SK-N-SH (cell line): ENCODE measurements around the gene CNTROB. TPM values are rescaled to one million over a fixed set of nuclear protein-coding genes. Genes with fewer than 3 reads are reported as not detected.

Experiments used
- CTCF ChIA-PET: fragments of 300-600, 350-600 bp; formaldehyde crosslinking; extraction: SDS; loops from one replicate; lab custom pipeline; 2021; lab: Yijun Ruan, JAX
- POLR2A ChIA-PET: fragments of 350-600 bp; sonication (Branson Sonifier 250); formaldehyde crosslinking; extraction: SDS; loops from one replicate; lab custom pipeline; 2020; ENCODE audit warnings: antibody characterized with exemption, inconsistent platforms; lab: Yijun Ruan, JAX
- DNase-seq: peaks from one replicate; pipeline ENCODE4 v3.0.0; 2012
- H2AFZ ChIP-seq: fragments of 200-600 bp; sonication (generic); 2 replicates; pipeline ENCODE4 v1.8.1; 2016; ENCODE audit warnings: antibody characterized with exemption, mild to moderate bottlenecking, low read depth
- H3F3A ChIP-seq: fragments of 200-600 bp; sonication (generic); replicated peaks from 2 replicates; pipeline ENCODE3; 2016; ENCODE audit warnings: antibody characterized with exemption, mild to moderate bottlenecking; ENCODE audit not compliant: insufficient read depth
- H3K27ac ChIP-seq, 2 experiments: fragments of 200-500 bp in 1 of 2; fragments of 200-600 bp in 1 of 2; sonication (Bioruptor generic) in 1 of 2; sonication (generic), shearing (Covaris generic) in 1 of 2; 2 replicates each; pipeline versions ENCODE4 v1.5.1 to v1.6.1; 2014 to 2016; ENCODE audit warnings: low read depth in 2 of 2, inconsistent platforms in 1 of 2, low read length in 1 of 2, mild to moderate bottlenecking in 1 of 2, mixed read lengths in 1 of 2
- H3K27me3 ChIP-seq: fragments of 200-600 bp; sonication (generic), shearing (Covaris generic); 2 replicates; pipeline ENCODE4 v1.6.1; 2016; ENCODE audit warnings: mixed run types; ENCODE audit not compliant: insufficient read depth
- H3K36me3 ChIP-seq, 2 experiments: fragments of 200-500 bp in 1 of 2; fragments of 200-600 bp in 1 of 2; sonication (Bioruptor generic) in 1 of 2; sonication (generic) in 1 of 2; replicated peaks in 1 of 2; 2 replicates each; pipeline versions ENCODE3 to v1.5.1; 2014 to 2016; ENCODE audit warnings: low read length in 1 of 2, mild to moderate bottlenecking in 1 of 2; ENCODE audit not compliant: insufficient read depth in 2 of 2, control insufficient read depth in 1 of 2
- H3K4me1 ChIP-seq, 2 experiments: fragments of 200-500 bp in 1 of 2; fragments of 200-600 bp in 1 of 2; sonication (Bioruptor generic) in 1 of 2; sonication (generic), shearing (Covaris generic) in 1 of 2; 2 replicates each; pipeline versions ENCODE4 v1.5.1 to v1.6.1; 2014 to 2016; ENCODE audit warnings: low read depth in 1 of 2, low read length in 1 of 2, mixed run types in 1 of 2; ENCODE audit not compliant: insufficient read depth in 2 of 2, control insufficient read depth in 1 of 2
- H3K4me2 ChIP-seq: fragments of 200-600 bp; sonication (generic), shearing (Covaris generic); 2 replicates; pipeline ENCODE4 v1.6.1; 2017; ENCODE audit warnings: mixed run types
- H3K4me3 ChIP-seq, 2 experiments: fragments of 200-500 bp in 1 of 2; fragments of 200-600 bp in 1 of 2; sonication (Bioruptor generic) in 1 of 2; sonication (generic), shearing (Covaris generic) in 1 of 2; 2 replicates each; pipeline versions ENCODE4 v1.5.1 to v1.8.1; 2014 to 2016; ENCODE audit warnings: low read depth in 2 of 2, inconsistent platforms in 1 of 2, low read length in 1 of 2, mild to moderate bottlenecking in 1 of 2, mixed read lengths in 1 of 2, moderate library complexity in 1 of 2
- H3K79me2 ChIP-seq: fragments of 200-600 bp; sonication (generic); 2 replicates; pipeline ENCODE4 v1.8.1; 2017; ENCODE audit warnings: mild to moderate bottlenecking; ENCODE audit not compliant: insufficient read depth
- H3K9ac ChIP-seq: fragments of 200-600 bp; sonication (generic); 2 replicates; pipeline ENCODE4 v1.6.1; 2017; ENCODE audit warnings: mixed run types
- H3K9me2 ChIP-seq: fragments of 200-600 bp; sonication (generic); 2 replicates; pipeline ENCODE4 v1.6.1; 2017; ENCODE audit warnings: mixed run types
- H3K9me3 ChIP-seq: fragments of 200-600 bp; sonication (generic); 2 replicates; pipeline ENCODE4 v1.6.1; 2017; ENCODE audit warnings: mixed run types, mild to moderate bottlenecking, moderate library complexity
- H4K20me1 ChIP-seq: fragments of 200-600 bp; sonication (generic); 2 replicates; pipeline ENCODE4 v1.6.1; 2017; ENCODE audit warnings: mild to moderate bottlenecking, mixed run types; ENCODE audit not compliant: insufficient read depth
- CHD2 ChIP-seq: fragments of 150-350 bp; IDR thresholded peaks from 2 replicates; pipeline ENCODE4 v1.6.1; 2018; ENCODE audit warnings: low read length; ENCODE audit not compliant: partially characterized antibody
- EZH2phosphoT487 ChIP-seq: fragments of 200-600 bp; sonication (generic); IDR thresholded peaks from 2 replicates; pipeline ENCODE4 v1.6.1; 2017; ENCODE audit warnings: low read depth, mixed run types, mild to moderate bottlenecking, antibody characterized with exemption, moderate library complexity, borderline replicate concordance
- GABPA ChIP-seq: IDR thresholded peaks from 2 replicates; pipeline ENCODE4 v1.4.0; 2012; ENCODE audit warnings: low read depth, mild to moderate bottlenecking
- IRF3 ChIP-seq: fragments of 150-350 bp; IDR thresholded peaks from 2 replicates; pipeline ENCODE4 v1.6.1; 2016; ENCODE audit warnings: mild to moderate bottlenecking, low read depth, low read length
- JUND ChIP-seq: IDR thresholded peaks from 2 replicates; pipeline ENCODE4 v1.4.0; 2012
- MAX ChIP-seq: IDR thresholded peaks from 2 replicates; pipeline ENCODE4 v1.4.0; 2012; ENCODE audit warnings: low read depth
- MXI1 ChIP-seq: IDR thresholded peaks from 2 replicates; pipeline ENCODE4 v1.6.1; 2012; ENCODE audit warnings: mild to moderate bottlenecking, low read depth, low read length, improper control_type of control experiment
- NFIC ChIP-seq: IDR thresholded peaks from 2 replicates; pipeline ENCODE4 v1.4.0; 2012; ENCODE audit warnings: borderline replicate concordance
- PBX3 ChIP-seq: IDR thresholded peaks from 2 replicates; pipeline ENCODE4; 2012
- REST ChIP-seq: IDR thresholded peaks from 2 replicates; pipeline ENCODE4 v1.6.1; 2012; ENCODE audit warnings: mild to moderate bottlenecking, low read depth, low read length, moderate library complexity
- RFX5 ChIP-seq: IDR thresholded peaks from 2 replicates; pipeline ENCODE4 v1.6.1; 2012; ENCODE audit warnings: mild to moderate bottlenecking, improper control_type of control experiment, low read length
- RXRA ChIP-seq: IDR thresholded peaks from 2 replicates; pipeline ENCODE4 v1.4.0; 2012; ENCODE audit warnings: low read depth, mild to moderate bottlenecking, borderline replicate concordance
- SIN3A ChIP-seq: IDR thresholded peaks from 2 replicates; pipeline ENCODE4 v1.6.1; 2012; ENCODE audit warnings: low read depth, mild to moderate bottlenecking, low read length, moderate library complexity, borderline replicate concordance
- TCF12 ChIP-seq: IDR thresholded peaks from 2 replicates; pipeline ENCODE4 v1.4.0; 2012
- TEAD4 ChIP-seq: IDR thresholded peaks from 2 replicates; pipeline ENCODE4 v1.4.0; 2012; ENCODE audit warnings: mild to moderate bottlenecking, borderline replicate concordance; ENCODE audit not compliant: insufficient read depth
- USF1 ChIP-seq: IDR thresholded peaks from 2 replicates; pipeline ENCODE4 v1.4.0; 2012; ENCODE audit warnings: low read depth, borderline replicate concordance
- USF2 ChIP-seq: fragments of 150-350 bp; IDR thresholded peaks from 2 replicates; pipeline ENCODE4 v1.6.1; 2017; ENCODE audit warnings: antibody characterized with exemption, low read length, low read depth, borderline replicate concordance
- WGBS: methylation state at CpG from one replicate; pipeline ENCODE4 v1.1.6; 2017; ENCODE audit warnings: low lambda C conversion rate; 5-methylcytosine and 5-hydroxymethylcytosine counted together
- polyA plus RNA-seq, 3 experiments: library from polyadenylated mRNA; depleted of rRNA; stranded (reverse); fragments of >200 nt; gene quantifications; 2 replicates each; pipeline ENCODE4 v1.2.3, GENCODE V29; 2012

The CNTROB gene
- polyA plus RNA-seq, 1 of the 3 experiments (the other 2 are of a cell fraction) = 26.3 TPM

GRCh38 chr17:7909089-7909488 lies 22.9 kb upstream of the CNTROB start:
- no peak for DNase-seq
- Histone ChIP-seq H3K4me3 (no peak overlapping the region), H3K79me2 (no peaks in the 10 kb centered on the region), H4K20me1 (no peaks in the 10 kb centered on the region), H3K27ac (no peak overlapping the region), H2AFZ (no peak overlapping the region), H3K9me2 (no peaks in the 10 kb centered on the region), H3K9me3 (no peaks in the 10 kb centered on the region), H3K4me2 (no peak overlapping the region), H3K4me1 (no peaks in the 10 kb centered on the region), H3K36me3 (peaks cover 20 to 81% of the 10 kb centered on the region in 2 experiments), H3K27me3 (no peaks in the 10 kb centered on the region), H3F3A (peaks cover 16% of the 10 kb centered on the region), H3K9ac (no peak overlapping the region)
- no peak for TF ChIP-seq RFX5
- TF ChIP-seq GABPA = no peak
- no peak for TF ChIP-seq JUND
- no peak for TF ChIP-seq EZH2phosphoT487
- ChIA-PET POLR2A (no interaction called here), CTCF (interaction anchor here (3.0 kb wide), 1 partner anchor 81 kb away, joined by 14 read pairs; no protein-coding TSS in a partner anchor)
- WGBS = 96% methylated on average over 28 of the region's 29 CpGs

GRCh38 chr17:7910281-7910680 lies 21.7 kb upstream of the CNTROB start:
- Histone ChIP-seq H3K4me2 (no peak overlapping the region), H3K27ac (no peak overlapping the region), H3K27me3 (no peaks in the 10 kb centered on the region), H3K79me2 (no peaks in the 10 kb centered on the region), H4K20me1 (no peaks in the 10 kb centered on the region), H3K36me3 (peaks cover 16 to 69% of the 10 kb centered on the region in 2 experiments), H3K9ac (no peak overlapping the region), H3K4me1 (peaks cover 5 to 7% of the 10 kb centered on the region in 2 experiments; a peak in 1 of 4 replicates), H3K9me3 (no peaks in the 10 kb centered on the region), H2AFZ (no peak overlapping the region), H3F3A (peaks cover 28% of the 10 kb centered on the region), H3K9me2 (no peaks in the 10 kb centered on the region), H3K4me3 (no peak overlapping the region)
- WGBS = 96% methylated on average over 15 of the region's 15 CpGs
- no peak for DNase-seq
- ChIA-PET POLR2A (no interaction called here), CTCF (interaction anchor here (0.9 to 4.4 kb wide), 5 partner anchors 13 to 131 kb away, joined by 3 to 90 read pairs (median 5); no protein-coding TSS in a partner anchor)
- no peak for TF ChIP-seq USF1
- no peak for TF ChIP-seq NFIC
- TF ChIP-seq USF2 = no peak
- TF ChIP-seq REST = no peak
- TF ChIP-seq SIN3A = no peak
- TF ChIP-seq CHD2 = no peak
- no peak for TF ChIP-seq MXI1
- TF ChIP-seq GABPA = no peak
- TF ChIP-seq IRF3 = no peak
- no peak for TF ChIP-seq TEAD4
- TF ChIP-seq PBX3 = no peak
- no peak for TF ChIP-seq RXRA
- no peak for TF ChIP-seq MAX
- TF ChIP-seq TCF12 = no peak
